Measurements from ENCODE around the gene ZNF862.

The ZNF862 gene

DNA sequence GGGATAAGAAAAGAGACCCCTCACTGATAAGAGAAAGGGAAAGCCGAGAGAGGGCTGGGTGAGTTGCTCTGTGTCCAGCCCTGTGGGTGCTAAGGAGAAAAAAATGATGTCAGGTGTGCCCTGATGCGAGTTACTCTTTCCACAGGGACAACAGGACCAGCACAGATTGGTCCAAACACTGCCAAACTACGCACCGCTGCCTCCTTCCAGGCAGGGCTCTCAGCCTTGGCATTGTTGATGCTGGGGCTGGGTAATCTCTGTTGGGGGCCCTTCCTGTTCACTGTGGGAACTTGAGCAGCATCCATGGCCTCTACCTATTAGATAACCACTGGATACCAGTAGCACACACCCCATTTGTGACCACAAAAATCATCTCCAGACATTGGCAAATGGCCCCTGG, 25.3 kb downstream of the ZNF862 start:
- H3K4me3 ChIP-seq (ENCODE audit: low read depth in 1 of 2, low read length in 2 of 2), result no peak overlapping the region
- peaks cover 44 to 71% of the 10 kb centered on the region in 2 donors for H3K36me3 ChIP-seq (ENCODE audit: control insufficient read depth in 1 of 2, insufficient read depth in 2 of 2, low read length in 2 of 2)
- no peaks in the 10 kb centered on the region for H3K9me3 ChIP-seq (ENCODE audit: control insufficient read depth in 1 of 2, low read length in 2 of 2)
- H3K27me3 ChIP-seq (ENCODE audit: low read depth, low read length), result no peaks in the 10 kb centered on the region
- H3K27ac ChIP-seq (ENCODE audit: low read length), result no peak overlapping the region
- H3K4me1 ChIP-seq (ENCODE audit: control insufficient read depth in 1 of 2, insufficient read depth in 2 of 2, low read length in 2 of 2), result no peaks in the 10 kb centered on the region

DNA sequence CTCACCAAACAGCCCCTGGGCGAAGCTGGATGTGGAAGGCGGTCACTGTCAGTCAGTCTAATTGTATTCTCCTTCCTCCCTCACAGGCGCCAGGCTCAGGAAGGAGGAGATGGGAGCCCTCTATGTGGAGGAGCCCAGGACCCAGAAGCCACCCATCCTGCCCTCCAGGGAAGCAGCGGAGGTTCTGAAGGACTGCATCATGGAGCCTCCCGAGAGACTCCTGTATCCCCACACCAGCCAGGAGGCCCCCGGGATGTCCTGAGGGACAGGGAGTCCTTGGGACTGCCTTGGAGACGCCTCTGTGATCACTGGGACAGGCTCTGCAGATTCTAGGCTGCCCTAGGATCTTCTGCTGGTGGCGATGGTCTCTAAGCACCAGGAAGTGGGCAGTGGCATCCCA, 25.8 kb downstream of the ZNF862 start:
- Histone ChIP-seq H3K36me3 (ENCODE audit: control insufficient read depth in 1 of 2, insufficient read depth in 2 of 2, low read length in 2 of 2) (peaks cover 44 to 74% of the 10 kb centered on the region in 2 donors), H3K27me3 (ENCODE audit: low read depth, low read length) (no peaks in the 10 kb centered on the region), H3K9me3 (ENCODE audit: control insufficient read depth in 1 of 2, low read length in 2 of 2) (no peaks in the 10 kb centered on the region), H3K4me1 (ENCODE audit: control insufficient read depth in 1 of 2, insufficient read depth in 2 of 2, low read length in 2 of 2) (no peaks in the 10 kb centered on the region), H3K27ac (ENCODE audit: low read length) (no peak overlapping the region), H3K4me3 (ENCODE audit: low read depth in 1 of 2, low read length in 2 of 2) (no peak overlapping the region)

DNA sequence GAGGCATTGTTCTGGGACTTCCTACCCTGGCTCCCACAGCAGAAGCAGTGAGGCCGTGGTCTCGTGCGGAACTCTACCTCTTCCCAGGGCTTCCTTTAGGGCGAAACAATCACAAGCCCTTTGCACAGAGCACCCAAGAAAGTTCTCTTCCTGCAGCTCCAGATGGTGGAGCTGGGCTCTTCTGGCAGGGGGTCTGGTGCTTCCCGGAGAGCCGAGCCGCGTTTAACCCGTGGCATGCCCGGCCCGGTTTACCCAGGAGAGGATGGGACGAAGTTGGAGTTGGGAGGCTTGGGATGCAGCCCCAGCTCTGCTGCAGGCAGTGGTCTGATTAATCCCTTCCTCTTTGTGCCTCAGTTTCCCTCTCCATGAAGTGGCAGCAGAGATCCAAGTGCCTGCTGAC, 26.6 kb downstream of the ZNF862 start:
- Histone ChIP-seq H3K27me3 (ENCODE audit: low read depth, low read length) (no peaks in the 10 kb centered on the region), H3K27ac (ENCODE audit: low read length) (no peak overlapping the region), H3K4me1 (ENCODE audit: control insufficient read depth in 1 of 2, insufficient read depth in 2 of 2, low read length in 2 of 2) (no peaks in the 10 kb centered on the region), H3K9me3 (ENCODE audit: control insufficient read depth in 1 of 2, low read length in 2 of 2) (no peaks in the 10 kb centered on the region), H3K4me3 (ENCODE audit: low read depth in 1 of 2, low read length in 2 of 2) (no peak overlapping the region), H3K36me3 (ENCODE audit: control insufficient read depth in 1 of 2, insufficient read depth in 2 of 2, low read length in 2 of 2) (peaks cover 39 to 68% of the 10 kb centered on the region in 2 donors)

DNA sequence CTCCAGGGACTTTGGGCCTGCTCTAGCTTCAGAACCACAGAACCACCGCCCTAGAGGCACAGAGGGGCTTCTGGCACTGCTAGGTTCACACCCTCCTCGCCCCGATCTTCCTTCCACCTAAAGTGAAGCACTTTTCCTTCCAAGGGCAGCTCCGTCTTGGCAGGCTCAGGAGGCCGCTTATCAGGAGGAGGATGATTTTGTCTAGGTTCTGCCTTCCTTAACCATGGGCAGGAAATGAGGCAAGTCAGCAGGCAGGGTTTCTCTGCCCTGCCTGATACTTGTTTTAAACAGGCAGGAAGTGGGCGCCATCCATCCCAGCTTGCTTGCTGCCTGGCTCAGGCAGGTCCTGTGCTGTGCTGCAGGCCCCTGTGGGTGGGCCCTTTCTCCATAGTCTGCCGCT, 27.3 kb downstream of the ZNF862 start:
- H3K36me3 ChIP-seq (ENCODE audit: control insufficient read depth in 1 of 2, insufficient read depth in 2 of 2, low read length in 2 of 2), result peaks cover 32 to 61% of the 10 kb centered on the region in 2 donors
- H3K27me3 ChIP-seq (ENCODE audit: low read depth, low read length), result no peaks in the 10 kb centered on the region
- H3K9me3 ChIP-seq (ENCODE audit: control insufficient read depth in 1 of 2, low read length in 2 of 2), result no peaks in the 10 kb centered on the region
- no peak overlapping the region for H3K4me3 ChIP-seq (ENCODE audit: low read depth in 1 of 2, low read length in 2 of 2)
- no peak overlapping the region for H3K27ac ChIP-seq (ENCODE audit: low read length)
- H3K4me1 ChIP-seq (ENCODE audit: control insufficient read depth in 1 of 2, insufficient read depth in 2 of 2, low read length in 2 of 2), result no peaks in the 10 kb centered on the region

DNA sequence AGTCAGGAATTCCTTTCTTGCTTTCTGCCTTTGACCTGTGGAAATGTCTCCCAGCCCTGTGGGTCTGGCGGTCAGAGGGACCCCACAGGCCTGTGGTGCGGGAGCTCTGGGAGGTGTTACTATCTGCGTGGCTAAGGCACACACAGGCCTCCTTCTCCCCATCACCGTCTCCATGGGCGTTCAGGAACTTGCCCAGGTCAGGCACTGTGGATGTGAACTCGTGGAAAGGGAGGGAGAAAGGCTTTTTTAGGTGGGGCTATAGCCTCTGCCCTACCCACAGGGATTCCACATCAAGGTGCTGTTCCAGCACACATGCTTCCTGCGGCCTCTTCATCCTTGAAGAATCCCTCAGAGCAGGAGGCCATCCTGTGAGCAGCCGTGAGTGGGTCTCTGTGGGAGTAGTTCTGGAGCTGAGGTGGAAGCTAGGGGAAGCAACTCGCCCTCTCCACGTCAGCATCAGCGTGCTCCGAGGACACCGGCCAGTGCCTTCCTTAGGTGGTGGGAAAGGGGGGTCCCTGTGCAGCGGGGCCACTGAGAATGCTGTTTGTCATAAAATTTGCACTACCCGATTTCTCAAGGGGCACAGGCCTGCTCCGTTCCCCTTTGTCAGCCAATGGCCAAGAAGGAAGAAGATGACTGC, 28.1 kb downstream of the ZNF862 start:
- Histone ChIP-seq H3K9me3 (ENCODE audit: control insufficient read depth in 1 of 2, low read length in 2 of 2) (no peaks in the 10 kb centered on the region), H3K4me1 (ENCODE audit: control insufficient read depth in 1 of 2, insufficient read depth in 2 of 2, low read length in 2 of 2) (no peaks in the 10 kb centered on the region), H3K36me3 (ENCODE audit: control insufficient read depth in 1 of 2, insufficient read depth in 2 of 2, low read length in 2 of 2) (peaks cover 27 to 53% of the 10 kb centered on the region in 2 donors), H3K27me3 (ENCODE audit: low read depth, low read length) (no peaks in the 10 kb centered on the region), H3K27ac (ENCODE audit: low read length) (no peak overlapping the region), H3K4me3 (ENCODE audit: low read depth in 1 of 2, low read length in 2 of 2) (no peak overlapping the region)

DNA sequence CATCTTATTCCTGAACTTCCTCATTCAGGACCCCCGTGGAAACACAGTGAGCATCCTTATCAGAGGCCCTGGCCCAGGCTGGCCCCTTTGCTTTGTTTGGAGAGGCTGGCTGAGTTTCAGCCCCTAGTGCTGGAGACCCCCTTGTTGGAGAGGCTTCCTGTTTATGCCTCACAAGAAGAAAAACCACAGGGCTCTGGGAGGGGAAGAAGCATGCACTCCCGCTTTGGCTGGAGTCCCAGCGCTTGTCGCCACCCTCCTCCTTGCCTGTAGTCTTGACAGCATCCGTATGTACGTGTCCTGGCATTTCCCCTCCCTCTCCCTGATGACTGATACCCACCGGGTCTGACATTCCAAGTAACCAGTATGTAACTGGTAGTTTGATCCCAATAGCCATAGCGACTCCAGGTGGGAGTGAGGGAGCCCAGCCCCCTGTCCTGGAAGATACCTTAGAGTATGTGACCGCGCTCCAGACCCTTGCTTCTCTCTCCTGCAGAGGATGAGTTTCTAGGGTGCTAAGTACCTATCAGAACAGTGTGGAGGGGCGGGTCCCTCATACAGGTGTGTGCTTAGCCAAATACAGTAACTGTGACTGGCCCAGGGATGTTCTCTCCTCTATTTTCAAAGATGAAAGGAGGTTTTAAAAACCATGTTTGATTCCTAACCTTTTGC, 28.7 kb downstream of the ZNF862 start:
- peaks cover 26 to 46% of the 10 kb centered on the region in 2 donors for H3K36me3 ChIP-seq (ENCODE audit: control insufficient read depth in 1 of 2, insufficient read depth in 2 of 2, low read length in 2 of 2)
- H3K27ac ChIP-seq (ENCODE audit: low read length), result no peak overlapping the region

DNA sequence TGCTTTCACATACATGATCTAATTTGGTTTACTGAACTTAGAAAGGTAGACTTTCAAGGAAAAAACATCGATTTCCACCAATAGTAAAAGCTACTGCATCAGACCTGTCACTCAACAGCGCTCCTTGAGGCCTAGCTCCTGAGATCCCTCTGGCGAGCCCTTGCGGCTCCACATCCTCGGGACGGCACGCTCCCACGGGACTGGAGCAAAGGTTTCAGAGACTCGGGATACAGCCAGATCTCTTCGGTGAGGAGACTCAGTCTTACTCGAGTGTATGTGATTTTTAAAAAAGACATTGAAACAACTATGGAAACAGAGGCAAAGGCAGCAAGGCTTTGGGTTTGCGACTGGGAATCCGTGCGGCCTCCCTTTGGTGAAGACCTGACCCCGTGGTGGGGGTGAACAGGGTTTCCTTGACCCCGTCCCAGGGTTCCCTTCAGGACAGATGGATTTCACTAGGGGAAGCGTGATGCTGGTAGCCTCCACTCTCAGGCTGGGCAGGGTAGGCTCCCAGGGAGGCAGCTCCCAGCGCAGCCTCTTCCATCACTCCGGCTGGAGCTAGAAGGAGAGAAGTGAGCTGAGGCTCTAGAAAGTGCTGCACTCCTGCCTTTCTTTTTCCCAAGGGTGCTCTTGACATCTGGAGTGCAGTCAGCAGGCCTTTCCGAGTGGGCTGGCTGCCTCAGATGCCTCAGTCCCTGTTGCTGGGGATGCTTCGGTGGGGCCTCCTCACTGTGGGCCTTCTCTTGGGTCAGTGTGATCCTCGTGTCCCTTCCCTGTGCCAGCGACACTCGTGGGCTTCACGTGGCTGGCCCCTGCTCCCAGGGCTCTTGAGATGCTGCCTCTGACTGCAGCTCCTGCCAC, 29.8 kb downstream of the ZNF862 start:
- Histone ChIP-seq H3K36me3 (ENCODE audit: control insufficient read depth in 1 of 2, insufficient read depth in 2 of 2, low read length in 2 of 2) (peaks cover 15 to 36% of the 10 kb centered on the region in 2 donors), H3K9me3 (ENCODE audit: control insufficient read depth in 1 of 2, low read length in 2 of 2) (no peaks in the 10 kb centered on the region), H3K4me1 (ENCODE audit: control insufficient read depth in 1 of 2, insufficient read depth in 2 of 2, low read length in 2 of 2) (no peaks in the 10 kb centered on the region), H3K27ac (ENCODE audit: low read length) (no peak overlapping the region), H3K27me3 (ENCODE audit: low read depth, low read length) (no peaks in the 10 kb centered on the region), H3K4me3 (ENCODE audit: low read depth in 1 of 2, low read length in 2 of 2) (no peak overlapping the region)

More for the DNA sequence above, 28.7 kb downstream of the ZNF862 start:
- Histone ChIP-seq H3K27me3 (ENCODE audit: low read depth, low read length) (no peaks in the 10 kb centered on the region), H3K9me3 (ENCODE audit: control insufficient read depth in 1 of 2, low read length in 2 of 2) (no peaks in the 10 kb centered on the region), H3K4me3 (ENCODE audit: low read depth in 1 of 2, low read length in 2 of 2) (no peak overlapping the region), H3K4me1 (ENCODE audit: control insufficient read depth in 1 of 2, insufficient read depth in 2 of 2, low read length in 2 of 2) (no peaks in the 10 kb centered on the region)

DNA sequence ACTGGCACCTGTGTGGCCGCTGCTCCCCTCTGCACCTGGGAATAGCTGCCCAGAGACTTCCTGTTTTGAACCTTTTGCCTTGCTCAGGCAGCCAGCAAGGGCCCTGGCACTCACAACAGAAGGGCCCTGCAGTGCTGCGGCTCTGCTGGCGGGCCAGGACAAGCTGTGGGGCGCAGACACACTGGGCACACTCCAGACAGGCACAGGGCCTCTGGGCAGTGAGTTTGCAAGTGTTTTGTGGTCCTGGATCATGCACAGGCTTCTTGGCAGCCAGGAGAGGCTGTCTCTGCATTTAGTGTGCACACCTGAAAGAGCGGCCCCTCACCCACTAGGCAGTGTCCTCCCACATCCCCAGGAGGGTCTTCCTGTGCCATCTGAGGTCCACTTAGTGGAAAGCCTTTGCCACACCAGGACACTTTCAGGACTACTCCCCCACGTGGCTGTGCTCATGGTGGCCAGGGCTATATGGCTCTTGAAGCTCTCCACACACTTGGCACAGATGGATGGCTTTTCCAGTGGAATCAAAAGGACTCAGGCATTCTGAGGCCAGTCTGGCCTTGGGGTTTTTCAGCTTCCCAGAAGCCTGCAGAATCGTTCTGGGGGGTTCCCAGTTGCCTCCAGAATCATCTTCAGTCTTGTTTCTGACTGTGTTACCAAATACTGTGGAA, 30.6 kb downstream of the ZNF862 start:
- Histone ChIP-seq H3K27ac (ENCODE audit: low read length) (no peak overlapping the region), H3K27me3 (ENCODE audit: low read depth, low read length) (no peaks in the 10 kb centered on the region), H3K9me3 (ENCODE audit: control insufficient read depth in 1 of 2, low read length in 2 of 2) (no peaks in the 10 kb centered on the region), H3K4me1 (ENCODE audit: control insufficient read depth in 1 of 2, insufficient read depth in 2 of 2, low read length in 2 of 2) (no peaks in the 10 kb centered on the region), H3K36me3 (ENCODE audit: control insufficient read depth in 1 of 2, insufficient read depth in 2 of 2, low read length in 2 of 2) (peaks cover 15 to 28% of the 10 kb centered on the region in 2 donors), H3K4me3 (ENCODE audit: low read depth in 1 of 2, low read length in 2 of 2) (no peak overlapping the region)

DNA sequence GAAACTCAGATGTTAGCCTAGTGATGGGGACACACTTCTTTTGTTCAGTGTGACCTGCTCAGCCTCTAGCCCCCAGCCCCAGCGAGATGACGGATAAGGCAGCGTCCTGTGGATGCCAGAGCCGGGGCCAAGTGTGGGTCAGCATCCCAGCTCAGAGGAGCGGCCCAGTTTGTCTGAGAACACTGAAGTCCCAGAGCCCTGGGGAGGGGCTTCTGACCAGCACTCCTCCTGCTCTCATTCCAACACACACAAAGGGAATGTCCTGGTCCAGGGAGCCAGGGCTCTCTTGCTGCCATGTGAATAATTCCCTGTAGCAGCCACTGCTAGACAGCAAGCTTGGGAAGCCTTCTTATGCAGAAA, 31.1 kb downstream of the ZNF862 start:
- Histone ChIP-seq H3K4me1 (ENCODE audit: control insufficient read depth in 1 of 2, insufficient read depth in 2 of 2, low read length in 2 of 2) (peaks cover 0 to 4% of the 10 kb centered on the region in 2 donors), H3K27ac (ENCODE audit: low read length) (no peak overlapping the region), H3K9me3 (ENCODE audit: control insufficient read depth in 1 of 2, low read length in 2 of 2) (no peaks in the 10 kb centered on the region), H3K27me3 (ENCODE audit: low read depth, low read length) (no peaks in the 10 kb centered on the region), H3K36me3 (ENCODE audit: control insufficient read depth in 1 of 2, insufficient read depth in 2 of 2, low read length in 2 of 2) (peaks cover 12 to 23% of the 10 kb centered on the region in 2 donors), H3K4me3 (ENCODE audit: low read depth in 1 of 2, low read length in 2 of 2) (no peak overlapping the region)

DNA sequence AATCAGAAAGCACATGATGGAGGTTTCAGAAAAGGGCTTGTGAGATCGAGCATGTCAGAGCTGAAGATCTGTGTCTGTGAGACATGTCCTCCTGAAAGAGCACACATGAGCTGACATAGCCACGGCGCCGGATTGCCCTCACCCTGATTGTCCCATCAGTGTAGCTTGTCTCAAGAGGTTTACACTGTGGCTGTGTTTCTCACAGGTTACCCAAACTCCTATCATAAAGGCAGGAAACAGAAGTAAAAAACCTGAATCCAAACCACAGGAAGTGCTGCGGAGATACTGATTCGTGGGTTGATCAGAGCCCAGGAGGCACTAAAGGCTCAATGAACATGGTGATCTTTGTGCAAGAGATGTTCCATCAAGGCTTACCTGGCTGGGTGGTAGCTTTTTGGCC, 31.7 kb downstream of the ZNF862 start:
- H3K36me3 ChIP-seq (ENCODE audit: control insufficient read depth in 1 of 2, insufficient read depth in 2 of 2, low read length in 2 of 2), result peaks cover 9 to 17% of the 10 kb centered on the region in 2 donors
- H3K9me3 ChIP-seq (ENCODE audit: control insufficient read depth in 1 of 2, low read length in 2 of 2), result no peaks in the 10 kb centered on the region
- H3K27me3 ChIP-seq (ENCODE audit: low read depth, low read length), result no peaks in the 10 kb centered on the region
- no peak overlapping the region for H3K4me3 ChIP-seq (ENCODE audit: low read depth in 1 of 2, low read length in 2 of 2)
- peaks cover 0 to 10% of the 10 kb centered on the region in 2 donors for H3K4me1 ChIP-seq (ENCODE audit: control insufficient read depth in 1 of 2, insufficient read depth in 2 of 2, low read length in 2 of 2)
- H3K27ac ChIP-seq (ENCODE audit: low read length), result no peak overlapping the region

DNA sequence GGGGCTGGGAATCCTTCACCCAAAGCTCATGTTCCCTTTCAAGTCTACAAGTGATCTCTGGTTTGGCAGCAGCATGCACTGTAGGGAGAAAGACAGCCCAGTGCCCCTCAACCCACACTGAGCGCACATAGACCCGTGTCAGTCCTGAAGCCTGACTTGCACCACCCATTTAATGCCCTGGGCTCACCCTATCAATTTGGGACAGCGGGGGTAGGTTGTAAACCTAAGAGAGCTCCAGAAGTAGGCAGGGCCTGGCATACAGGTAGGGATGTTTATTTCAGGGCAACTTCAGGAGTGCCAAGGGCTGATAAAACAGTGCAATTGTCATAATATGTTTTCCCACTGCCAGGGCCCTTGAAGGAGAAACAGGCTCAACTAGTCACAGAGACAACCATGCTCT, 32.1 kb downstream of the ZNF862 start:
- Histone ChIP-seq H3K27me3 (ENCODE audit: low read depth, low read length) (no peaks in the 10 kb centered on the region), H3K9me3 (ENCODE audit: control insufficient read depth in 1 of 2, low read length in 2 of 2) (no peaks in the 10 kb centered on the region), H3K36me3 (ENCODE audit: control insufficient read depth in 1 of 2, insufficient read depth in 2 of 2, low read length in 2 of 2) (peaks cover 4 to 13% of the 10 kb centered on the region in 2 donors), H3K4me1 (ENCODE audit: control insufficient read depth in 1 of 2, insufficient read depth in 2 of 2, low read length in 2 of 2) (peaks cover 0 to 10% of the 10 kb centered on the region in 2 donors), H3K4me3 (ENCODE audit: low read depth in 1 of 2, low read length in 2 of 2) (no peak overlapping the region), H3K27ac (ENCODE audit: low read length) (no peak overlapping the region)
